Measurements from ENCODE around the gene MEGF9.

DNA sequence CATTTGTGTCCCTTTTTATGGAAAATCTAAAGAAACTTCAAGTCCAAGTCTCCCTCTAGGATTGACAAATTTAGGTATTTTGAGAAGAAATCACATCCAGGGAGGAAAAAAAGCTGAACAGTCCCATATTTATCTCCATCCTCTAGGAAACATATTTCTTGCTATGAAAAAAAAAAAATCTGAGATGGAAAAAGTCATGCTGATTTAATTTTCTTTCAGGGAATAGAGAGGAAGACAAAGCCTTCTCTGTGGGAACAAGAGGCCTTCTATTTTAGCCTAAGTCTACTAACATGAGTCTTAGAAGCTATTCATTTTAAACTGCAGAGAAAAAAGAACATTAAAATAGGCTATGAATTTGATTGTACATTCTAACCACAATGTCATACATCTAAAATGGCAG lies 71.2 kb downstream of the MEGF9 start:
- TF ChIP-seq EZH2phosphoT487 (IDR thresholded peaks at IDR 0.05; ENCODE audit: low read depth): no peak
- TF ChIP-seq, protein P1, sequence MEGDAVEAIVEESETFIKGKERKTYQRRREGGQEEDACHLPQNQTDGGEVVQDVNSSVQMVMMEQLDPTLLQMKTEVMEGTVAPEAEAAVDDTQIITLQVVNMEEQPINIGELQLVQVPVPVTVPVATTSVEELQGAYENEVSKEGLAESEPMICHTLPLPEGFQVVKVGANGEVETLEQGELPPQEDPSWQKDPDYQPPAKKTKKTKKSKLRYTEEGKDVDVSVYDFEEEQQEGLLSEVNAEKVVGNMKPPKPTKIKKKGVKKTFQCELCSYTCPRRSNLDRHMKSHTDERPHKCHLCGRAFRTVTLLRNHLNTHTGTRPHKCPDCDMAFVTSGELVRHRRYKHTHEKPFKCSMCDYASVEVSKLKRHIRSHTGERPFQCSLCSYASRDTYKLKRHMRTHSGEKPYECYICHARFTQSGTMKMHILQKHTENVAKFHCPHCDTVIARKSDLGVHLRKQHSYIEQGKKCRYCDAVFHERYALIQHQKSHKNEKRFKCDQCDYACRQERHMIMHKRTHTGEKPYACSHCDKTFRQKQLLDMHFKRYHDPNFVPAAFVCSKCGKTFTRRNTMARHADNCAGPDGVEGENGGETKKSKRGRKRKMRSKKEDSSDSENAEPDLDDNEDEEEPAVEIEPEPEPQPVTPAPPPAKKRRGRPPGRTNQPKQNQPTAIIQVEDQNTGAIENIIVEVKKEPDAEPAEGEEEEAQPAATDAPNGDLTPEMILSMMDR (IDR thresholded peaks at IDR 0.05; ENCODE audit: low read depth, low read length): no peak
